ENCODE data around the gene MYRFL. TPM values are rescaled to one million over a fixed set of nuclear protein-coding genes. Genes with fewer than 3 reads are reported as not detected.

MYRFL gene
- polyA plus RNA-seq, 1 of the 3 experiments (the other 2 are of a cell fraction), result not detected

DNA sequence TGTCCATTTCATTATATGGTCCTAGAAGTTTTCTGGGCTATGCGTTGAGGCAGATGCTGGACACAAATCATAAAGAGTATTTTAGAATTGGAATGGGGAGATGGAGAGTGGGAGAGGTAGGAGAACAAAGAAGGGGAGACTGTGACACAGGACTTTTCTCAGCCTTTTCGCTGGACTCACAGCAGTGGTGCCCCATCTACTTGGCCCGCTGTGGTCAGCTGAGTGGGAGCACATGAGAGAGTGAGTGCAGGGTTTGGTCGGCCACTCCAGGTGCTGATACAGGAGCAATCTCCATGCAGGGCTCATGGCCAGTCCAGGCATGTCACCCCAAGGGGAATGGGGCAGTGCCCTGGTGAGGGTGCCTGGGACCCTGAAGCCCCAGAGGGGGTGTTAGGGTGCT, 109.0 kb downstream of the MYRFL start:
- no peaks in the 10 kb centered on the region for H3F3A ChIP-seq (replicated peaks; ENCODE audit: insufficient read depth)

More for the DNA sequence above, 109.0 kb downstream of the MYRFL start:
- Histone ChIP-seq H3K27ac (ENCODE audit: low read depth in 2 of 2, low read length in 1 of 2) (no peak overlapping the region), H3K4me1 (ENCODE audit: control insufficient read depth in 1 of 2, insufficient read depth in 2 of 2, low read depth in 1 of 2, low read length in 1 of 2) (peaks cover 0 to 10% of the 10 kb centered on the region in 2 experiments; a peak in 2 of 4 replicates), H3K27me3 (ENCODE audit: insufficient read depth) (no peaks in the 10 kb centered on the region; the same call in 1 of the 2 replicates), H3K4me3 (ENCODE audit: low read depth in 2 of 2, low read length in 1 of 2) (no peak overlapping the region), H4K20me1 (ENCODE audit: insufficient read depth) (no peaks in the 10 kb centered on the region), H2AFZ (ENCODE audit: low read depth) (no peak overlapping the region), H3K9me2 (no peaks in the 10 kb centered on the region), H3K9ac (no peak overlapping the region), H3K9me3 (no peaks in the 10 kb centered on the region), H3K36me3 (replicated peaks in 1 of 2; ENCODE audit: control insufficient read depth in 1 of 2, insufficient read depth in 2 of 2, low read length in 1 of 2) (no peaks in the 10 kb centered on the region), H3K4me2 (no peak overlapping the region), H3K79me2 (ENCODE audit: insufficient read depth) (no peaks in the 10 kb centered on the region)
- TF ChIP-seq, protein P1, sequence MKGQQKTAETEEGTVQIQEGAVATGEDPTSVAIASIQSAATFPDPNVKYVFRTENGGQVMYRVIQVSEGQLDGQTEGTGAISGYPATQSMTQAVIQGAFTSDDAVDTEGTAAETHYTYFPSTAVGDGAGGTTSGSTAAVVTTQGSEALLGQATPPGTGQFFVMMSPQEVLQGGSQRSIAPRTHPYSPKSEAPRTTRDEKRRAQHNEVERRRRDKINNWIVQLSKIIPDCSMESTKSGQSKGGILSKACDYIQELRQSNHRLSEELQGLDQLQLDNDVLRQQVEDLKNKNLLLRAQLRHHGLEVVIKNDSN (IDR thresholded peaks at IDR 0.05; ENCODE audit: borderline replicate concordance, low read depth), result no peak
- TF ChIP-seq, protein P2, sequence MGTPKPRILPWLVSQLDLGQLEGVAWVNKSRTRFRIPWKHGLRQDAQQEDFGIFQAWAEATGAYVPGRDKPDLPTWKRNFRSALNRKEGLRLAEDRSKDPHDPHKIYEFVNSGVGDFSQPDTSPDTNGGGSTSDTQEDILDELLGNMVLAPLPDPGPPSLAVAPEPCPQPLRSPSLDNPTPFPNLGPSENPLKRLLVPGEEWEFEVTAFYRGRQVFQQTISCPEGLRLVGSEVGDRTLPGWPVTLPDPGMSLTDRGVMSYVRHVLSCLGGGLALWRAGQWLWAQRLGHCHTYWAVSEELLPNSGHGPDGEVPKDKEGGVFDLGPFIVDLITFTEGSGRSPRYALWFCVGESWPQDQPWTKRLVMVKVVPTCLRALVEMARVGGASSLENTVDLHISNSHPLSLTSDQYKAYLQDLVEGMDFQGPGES (IDR thresholded peaks at IDR 0.05; ENCODE audit: low read depth, low read length), result no peak
- TF ChIP-seq, protein P3, sequence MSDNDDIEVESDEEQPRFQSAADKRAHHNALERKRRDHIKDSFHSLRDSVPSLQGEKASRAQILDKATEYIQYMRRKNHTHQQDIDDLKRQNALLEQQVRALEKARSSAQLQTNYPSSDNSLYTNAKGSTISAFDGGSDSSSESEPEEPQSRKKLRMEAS (IDR thresholded peaks at IDR 0.05; ENCODE audit: low read depth), result no peak
- no peak for TF ChIP-seq YY1 (IDR thresholded peaks at IDR 0.05; ENCODE audit: low read depth)
- TF ChIP-seq RAD21 (IDR thresholded peaks at IDR 0.05; ENCODE audit: low read length), result no peak
- TF ChIP-seq, protein P4, sequence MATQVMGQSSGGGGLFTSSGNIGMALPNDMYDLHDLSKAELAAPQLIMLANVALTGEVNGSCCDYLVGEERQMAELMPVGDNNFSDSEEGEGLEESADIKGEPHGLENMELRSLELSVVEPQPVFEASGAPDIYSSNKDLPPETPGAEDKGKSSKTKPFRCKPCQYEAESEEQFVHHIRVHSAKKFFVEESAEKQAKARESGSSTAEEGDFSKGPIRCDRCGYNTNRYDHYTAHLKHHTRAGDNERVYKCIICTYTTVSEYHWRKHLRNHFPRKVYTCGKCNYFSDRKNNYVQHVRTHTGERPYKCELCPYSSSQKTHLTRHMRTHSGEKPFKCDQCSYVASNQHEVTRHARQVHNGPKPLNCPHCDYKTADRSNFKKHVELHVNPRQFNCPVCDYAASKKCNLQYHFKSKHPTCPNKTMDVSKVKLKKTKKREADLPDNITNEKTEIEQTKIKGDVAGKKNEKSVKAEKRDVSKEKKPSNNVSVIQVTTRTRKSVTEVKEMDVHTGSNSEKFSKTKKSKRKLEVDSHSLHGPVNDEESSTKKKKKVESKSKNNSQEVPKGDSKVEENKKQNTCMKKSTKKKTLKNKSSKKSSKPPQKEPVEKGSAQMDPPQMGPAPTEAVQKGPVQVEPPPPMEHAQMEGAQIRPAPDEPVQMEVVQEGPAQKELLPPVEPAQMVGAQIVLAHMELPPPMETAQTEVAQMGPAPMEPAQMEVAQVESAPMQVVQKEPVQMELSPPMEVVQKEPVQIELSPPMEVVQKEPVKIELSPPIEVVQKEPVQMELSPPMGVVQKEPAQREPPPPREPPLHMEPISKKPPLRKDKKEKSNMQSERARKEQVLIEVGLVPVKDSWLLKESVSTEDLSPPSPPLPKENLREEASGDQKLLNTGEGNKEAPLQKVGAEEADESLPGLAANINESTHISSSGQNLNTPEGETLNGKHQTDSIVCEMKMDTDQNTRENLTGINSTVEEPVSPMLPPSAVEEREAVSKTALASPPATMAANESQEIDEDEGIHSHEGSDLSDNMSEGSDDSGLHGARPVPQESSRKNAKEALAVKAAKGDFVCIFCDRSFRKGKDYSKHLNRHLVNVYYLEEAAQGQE (IDR thresholded peaks at IDR 0.05; ENCODE audit: low read depth, low read length), result no peak
- no peak for TF ChIP-seq RXRA (IDR thresholded peaks at IDR 0.05; ENCODE audit: borderline replicate concordance, low read depth)
- TF ChIP-seq, protein P5, sequence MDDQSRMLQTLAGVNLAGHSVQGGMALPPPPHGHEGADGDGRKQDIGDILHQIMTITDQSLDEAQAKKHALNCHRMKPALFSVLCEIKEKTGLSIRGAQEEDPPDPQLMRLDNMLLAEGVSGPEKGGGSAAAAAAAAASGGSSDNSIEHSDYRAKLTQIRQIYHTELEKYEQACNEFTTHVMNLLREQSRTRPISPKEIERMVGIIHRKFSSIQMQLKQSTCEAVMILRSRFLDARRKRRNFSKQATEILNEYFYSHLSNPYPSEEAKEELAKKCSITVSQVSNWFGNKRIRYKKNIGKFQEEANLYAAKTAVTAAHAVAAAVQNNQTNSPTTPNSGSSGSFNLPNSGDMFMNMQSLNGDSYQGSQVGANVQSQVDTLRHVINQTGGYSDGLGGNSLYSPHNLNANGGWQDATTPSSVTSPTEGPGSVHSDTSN (IDR thresholded peaks at IDR 0.05), result no peak
- TF ChIP-seq, protein P6, sequence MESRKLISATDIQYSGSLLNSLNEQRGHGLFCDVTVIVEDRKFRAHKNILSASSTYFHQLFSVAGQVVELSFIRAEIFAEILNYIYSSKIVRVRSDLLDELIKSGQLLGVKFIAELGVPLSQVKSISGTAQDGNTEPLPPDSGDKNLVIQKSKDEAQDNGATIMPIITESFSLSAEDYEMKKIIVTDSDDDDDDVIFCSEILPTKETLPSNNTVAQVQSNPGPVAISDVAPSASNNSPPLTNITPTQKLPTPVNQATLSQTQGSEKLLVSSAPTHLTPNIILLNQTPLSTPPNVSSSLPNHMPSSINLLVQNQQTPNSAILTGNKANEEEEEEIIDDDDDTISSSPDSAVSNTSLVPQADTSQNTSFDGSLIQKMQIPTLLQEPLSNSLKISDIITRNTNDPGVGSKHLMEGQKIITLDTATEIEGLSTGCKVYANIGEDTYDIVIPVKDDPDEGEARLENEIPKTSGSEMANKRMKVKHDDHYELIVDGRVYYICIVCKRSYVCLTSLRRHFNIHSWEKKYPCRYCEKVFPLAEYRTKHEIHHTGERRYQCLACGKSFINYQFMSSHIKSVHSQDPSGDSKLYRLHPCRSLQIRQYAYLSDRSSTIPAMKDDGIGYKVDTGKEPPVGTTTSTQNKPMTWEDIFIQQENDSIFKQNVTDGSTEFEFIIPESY (IDR thresholded peaks at IDR 0.05; ENCODE audit: borderline replicate concordance, low read depth), result no peak
- no peak for TF ChIP-seq TAF1 (IDR thresholded peaks at IDR 0.05; ENCODE audit: borderline replicate concordance, low read depth, low read length)
- TF ChIP-seq RFX5 (IDR thresholded peaks at IDR 0.05; ENCODE audit: low read length), result no peak
- no peak for TF ChIP-seq FOXM1 (IDR thresholded peaks at IDR 0.05; ENCODE audit: low read depth)
- TF ChIP-seq ELF1 (IDR thresholded peaks at IDR 0.05), result no peak
- TF ChIP-seq FOSL2 (IDR thresholded peaks at IDR 0.05; ENCODE audit: borderline replicate concordance, low read depth), result no peak
- TF ChIP-seq EZH2phosphoT487 (IDR thresholded peaks at IDR 0.05; ENCODE audit: borderline replicate concordance, low read depth), result no peak
- no peak for TF ChIP-seq POLR2AphosphoS5 (IDR thresholded peaks at IDR 0.05; ENCODE audit: low read depth, low read length)
- no peak for TF ChIP-seq GABPA (IDR thresholded peaks at IDR 0.05; ENCODE audit: low read depth)
- TF ChIP-seq NRF1 (IDR thresholded peaks at IDR 0.05; ENCODE audit: low read depth, low read length), result no peak
- TF ChIP-seq EP300 (IDR thresholded peaks at IDR 0.05; ENCODE audit: borderline replicate concordance in 1 of 2, low read depth in 1 of 2, low read length in 1 of 2), result no peak
- ChIA-PET CTCF (no interaction called here), POLR2A (no interaction called here)
- 64% methylated on average over 3 of the region's 4 CpGs for WGBS (ENCODE audit: low lambda C conversion rate)
- no peak for DNase-seq

All from SK-N-SH (cell line).